Measurements from ENCODE around the gene FMN1. TPM values are rescaled to one million over a fixed set of nuclear protein-coding genes. Genes with fewer than 3 reads are reported as not detected.

The FMN1 gene
- total and polyA plus RNA-seq, 2 of the 8 experiments (the other 6 are each of a cell fraction or from before 2014, with no cell fraction given), result 0.27 to 3.7 TPM

GRCh38 chr15:33076937-33077336 is 117.6 kb downstream of the FMN1 start:
- no peaks in the 10 kb centered on the region; the same call in 1 of the 2 replicates for H3K23me2 ChIP-seq (ENCODE audit: low read depth, low read length)
- no peak overlapping the region for H2BK15ac ChIP-seq (ENCODE audit: low read length)
- WGBS, 2 experiments (ENCODE audit: extremely low coverage in 1 of 2, insufficient coverage in 1 of 2, insufficient read length in 1 of 2, insufficient replicate concordance in 2 of 2, low coverage in 1 of 2, low lambda C conversion rate in 2 of 2, missing lambda C conversion rate in 1 of 2), result 88% methylated on average over 7 of the region's 7 CpGs; no CpG with 5 or more reads in 1 of the 2 experiments
- H3K27ac ChIP-seq (ENCODE audit: low read depth, low read length), result no peak overlapping the region
- no peak for DNase-seq (ENCODE audit: low read depth in 1 of 2, low spot score in 2 of 2)
- H3K27me3 ChIP-seq (replicated peaks in 1 of 4; ENCODE audit: control insufficient read depth in 3 of 4, extremely low read depth in 1 of 4, insufficient read depth in 3 of 4, low read length in 3 of 4), result no peaks in the 10 kb centered on the region
- POLR2A ChIA-PET (ENCODE audit: partially characterized antibody), result no interaction called here
- H2BK12ac ChIP-seq (ENCODE audit: low read depth, low read length), result no peak overlapping the region
- no peaks in the 10 kb centered on the region for H3K36me3 ChIP-seq (ENCODE audit: control insufficient read depth in 2 of 4, insufficient read depth in 4 of 4, low read length in 3 of 4)
- no peak overlapping the region for H4K5ac ChIP-seq (ENCODE audit: insufficient read length, low read depth, low read length)
- no peaks in the 10 kb centered on the region for H3K9me3 ChIP-seq (ENCODE audit: insufficient read depth in 2 of 2, low read depth in 1 of 2, low read length in 1 of 2)
- no peak overlapping the region for H3K18ac ChIP-seq (ENCODE audit: extremely low read depth, low read length)
- no peak overlapping the region for H2BK5ac ChIP-seq (ENCODE audit: low read depth, low read length)
- no peak overlapping the region for H3K9ac ChIP-seq (replicated peaks in 1 of 4; ENCODE audit: extremely low read depth in 1 of 4, low read depth in 3 of 4, low read length in 3 of 4)
- CTCF ChIA-PET (ENCODE audit: partially characterized antibody), result interaction anchor here (1.2 to 4.7 kb wide), 4 partner anchors 9 to 415 kb away, joined by 3 to 34 read pairs (median 4); no protein-coding TSS in a partner anchor
- no peak for FAIRE-seq
- H3K23ac ChIP-seq (ENCODE audit: insufficient read length), result no peak overlapping the region
- no peak overlapping the region for H3K14ac ChIP-seq (ENCODE audit: insufficient read length)
- H4K91ac ChIP-seq (replicated peaks; ENCODE audit: insufficient read length, low read length), result no peak overlapping the region
- H3K56ac ChIP-seq (replicated peaks; ENCODE audit: insufficient read length, low read depth, low read length), result no peak overlapping the region
- H4K20me1 ChIP-seq (replicated peaks in 1 of 2; ENCODE audit: control insufficient read depth in 1 of 2, insufficient read depth in 2 of 2, low read length in 2 of 2), result no peaks in the 10 kb centered on the region
- no peak overlapping the region for H2BK120ac ChIP-seq (replicated peaks; ENCODE audit: low read depth, low read length)
- no peak overlapping the region for H3K4me2 ChIP-seq (ENCODE audit: insufficient read depth in 1 of 2, low read depth in 2 of 2, low read length in 2 of 2)
- H2BK20ac ChIP-seq (ENCODE audit: low read length), result no peak overlapping the region
- no peak overlapping the region for H4K8ac ChIP-seq (ENCODE audit: extremely low read depth, insufficient read depth, low read length)
- no peaks in the 10 kb centered on the region for H3K4me1 ChIP-seq (replicated peaks in 1 of 4; ENCODE audit: control insufficient read depth in 3 of 4, insufficient read depth in 4 of 4, low read length in 3 of 4)
- no peak overlapping the region for H3K4ac ChIP-seq (replicated peaks; ENCODE audit: insufficient read length, low read depth, low read length)
- H2AFZ ChIP-seq (ENCODE audit: low read length), result no peak overlapping the region
- no peaks in the 10 kb centered on the region for H3K79me2 ChIP-seq (ENCODE audit: control insufficient read depth in 1 of 2, insufficient read depth in 2 of 2, low read length in 2 of 2)
- H3K4me3 ChIP-seq (ENCODE audit: extremely low read depth in 1 of 4, insufficient read depth in 2 of 4, low read depth in 3 of 4, low read length in 4 of 4), result no peak overlapping the region
- no peak overlapping the region for H2AK5ac ChIP-seq (ENCODE audit: low read depth, low read length)
- no peaks in the 10 kb centered on the region for H3K79me1 ChIP-seq (ENCODE audit: low read depth, low read length)
- TF ChIP-seq SP1 (IDR thresholded peaks at IDR 0.05; ENCODE audit: low read depth, low read length) (no peak), MAFK (IDR thresholded peaks at IDR 0.05; ENCODE audit: low read depth, low read length) (no peak), CHD2 (IDR thresholded peaks at IDR 0.05; ENCODE audit: low read length) (no peak), PHF8 (conservative IDR thresholded peaks at IDR 0.05; ENCODE audit: low read depth, low read length) (no peak), TAF7 (optimal IDR thresholded peaks at IDR 0.05; ENCODE audit: borderline replicate concordance, low read depth, low read length) (no peak), SAP30 (IDR thresholded peaks at IDR 0.05; ENCODE audit: insufficient read depth, insufficient replicate concordance, low read length) (no peak), CTBP2 (IDR thresholded peaks at IDR 0.05; ENCODE audit: borderline replicate concordance, insufficient read depth, insufficient read length, low read length) (no peak), EZH2 (IDR thresholded peaks at IDR 0.05; ENCODE audit: low read depth, low read length, severe bottlenecking) (no peak), TAF1 (IDR thresholded peaks at IDR 0.05; ENCODE audit: low read depth, low read length) (no peak), CREB1 (IDR thresholded peaks at IDR 0.05) (no peak), EP300 (IDR thresholded peaks at IDR 0.05; ENCODE audit: borderline replicate concordance in 1 of 2, low read depth in 2 of 2, low read length in 2 of 2) (no peak), ZNF274 (IDR thresholded peaks at IDR 0.05; ENCODE audit: borderline replicate concordance, extremely low read depth, low read length) (no peak)
- TF ChIP-seq, protein P1, sequence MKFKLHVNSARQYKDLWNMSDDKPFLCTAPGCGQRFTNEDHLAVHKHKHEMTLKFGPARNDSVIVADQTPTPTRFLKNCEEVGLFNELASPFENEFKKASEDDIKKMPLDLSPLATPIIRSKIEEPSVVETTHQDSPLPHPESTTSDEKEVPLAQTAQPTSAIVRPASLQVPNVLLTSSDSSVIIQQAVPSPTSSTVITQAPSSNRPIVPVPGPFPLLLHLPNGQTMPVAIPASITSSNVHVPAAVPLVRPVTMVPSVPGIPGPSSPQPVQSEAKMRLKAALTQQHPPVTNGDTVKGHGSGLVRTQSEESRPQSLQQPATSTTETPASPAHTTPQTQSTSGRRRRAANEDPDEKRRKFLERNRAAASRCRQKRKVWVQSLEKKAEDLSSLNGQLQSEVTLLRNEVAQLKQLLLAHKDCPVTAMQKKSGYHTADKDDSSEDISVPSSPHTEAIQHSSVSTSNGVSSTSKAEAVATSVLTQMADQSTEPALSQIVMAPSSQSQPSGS (IDR thresholded peaks at IDR 0.05; ENCODE audit: low read length), result no peak
